Suppressor macrophage treated with lipopolysaccharide for 4 hours (primary cell): ENCODE data around the gene SKAP1.
A peak's percentile ranks its signal among the peaks of the same experiment; 100 is the strongest.
"Not testable (repeated sequence)": the region's sequence is repeated elsewhere in the genome, so short reads cannot be mapped to it uniquely, and the experiment has no call there.

Experiments
- DNase-seq: peaks from one replicate; pipeline ENCODE4 v3.0.0-alpha.2; 2020

SKAP1 gene

GRCh38 chr17:48429638-48430586 lies at the start of gene SKAP1:
SKAP1 (minus strand) TSS chr17:48430214.
- DNase-seq, result no peak

- DNase-seq, result no peak
Measured at GRCh38 chr17:48479014-48479402, 49.0 kb upstream of the SKAP1 start.

- DNase-seq, result no peak
Measured at GRCh38 chr17:48478224-48479013, 48.4 kb upstream of the SKAP1 start.

- DNase-seq, result no peak
Measured at GRCh38 chr17:48477221-48477620, 47.2 kb upstream of the SKAP1 start.

- no peak for DNase-seq
Measured at GRCh38 chr17:48472411-48473281, 42.6 kb upstream of the SKAP1 start.

GRCh38 chr17:48471817-48472410 lies 41.9 kb upstream of the SKAP1 start:
- no peak for DNase-seq

- no peak for DNase-seq
Measured at GRCh38 chr17:48470388-48471034, 40.5 kb upstream of the SKAP1 start.

- no peak for DNase-seq
Measured at GRCh38 chr17:48469227-48469626, 39.2 kb upstream of the SKAP1 start.

GRCh38 chr17:48468299-48468698 lies 38.3 kb upstream of the SKAP1 start:
- no peak for DNase-seq

- no peak for DNase-seq
Measured at GRCh38 chr17:48465884-48466283, 35.9 kb upstream of the SKAP1 start.

GRCh38 chr17:48463526-48463925 lies 33.5 kb upstream of the SKAP1 start:
- DNase-seq, result no peak

- DNase-seq, result no peak
Measured at GRCh38 chr17:48462946-48463345, 32.9 kb upstream of the SKAP1 start.

- DNase-seq, result peak; percentile 8
Measured at GRCh38 chr17:48460052-48460451, 30.0 kb upstream of the SKAP1 start.

- DNase-seq, result no peak
Measured at GRCh38 chr17:48459070-48459844, 29.2 kb upstream of the SKAP1 start.

- DNase-seq, result peak; percentile 72
Measured at GRCh38 chr17:48457080-48457836, 27.2 kb upstream of the SKAP1 start.

GRCh38 chr17:48456589-48456988 lies 26.6 kb upstream of the SKAP1 start:
- peak; percentile 11 for DNase-seq

- no peak for DNase-seq
Measured at GRCh38 chr17:48455791-48456190, 25.8 kb upstream of the SKAP1 start.

GRCh38 chr17:48453447-48453846 lies 23.4 kb upstream of the SKAP1 start:
- DNase-seq, result no peak

GRCh38 chr17:48451489-48451888 lies 21.5 kb upstream of the SKAP1 start:
- DNase-seq, result no peak

- not testable (repeated sequence) for DNase-seq
Measured at GRCh38 chr17:48449335-48449734, 19.3 kb upstream of the SKAP1 start.
